Nephron (organoid): ENCODE data around the gene TCF25.

Source experiments
- H3K27ac Mint-ChIP-seq, 3 experiments: 2 replicates each; pipeline ENCODE4 v1.8.0; 2020; ENCODE audit warnings: mixed read lengths in 3 of 3, mild to moderate bottlenecking in 2 of 3, moderate library complexity in 1 of 3
- H3K27me3 Mint-ChIP-seq: 2 replicates; pipeline ENCODE4 v1.8.0; 2021; ENCODE audit warnings: low read depth, mild to moderate bottlenecking, moderate library complexity, mixed read lengths
- H3K36me3 Mint-ChIP-seq: 2 replicates; pipeline ENCODE4 v1.8.0; 2020; ENCODE audit warnings: low read depth, mixed read lengths
- H3K4me1 Mint-ChIP-seq: 2 replicates; pipeline ENCODE4 v1.8.0; 2020; ENCODE audit warnings: mixed read lengths
- H3K4me3 Mint-ChIP-seq, 3 experiments: 2 replicates each; pipeline ENCODE4 v1.8.0; 2020; ENCODE audit warnings: mild to moderate bottlenecking in 3 of 3, mixed read lengths in 3 of 3, moderate library complexity in 2 of 3
- H3K9me3 Mint-ChIP-seq: 2 replicates; pipeline ENCODE4 v1.8.0; 2020; ENCODE audit warnings: mixed read lengths
- TF ChIP-seq, protein P1 (sequence below), 3 experiments: fragments of 200-600 bp; sonication (generic); IDR thresholded peaks; one replicate each; pipeline ENCODE4 v1.5.0; 2021; ENCODE audit warnings: antibody characterized with exemption in 3 of 3; ENCODE audit not compliant: unreplicated experiment in 3 of 3

TCF25 gene

DNA sequence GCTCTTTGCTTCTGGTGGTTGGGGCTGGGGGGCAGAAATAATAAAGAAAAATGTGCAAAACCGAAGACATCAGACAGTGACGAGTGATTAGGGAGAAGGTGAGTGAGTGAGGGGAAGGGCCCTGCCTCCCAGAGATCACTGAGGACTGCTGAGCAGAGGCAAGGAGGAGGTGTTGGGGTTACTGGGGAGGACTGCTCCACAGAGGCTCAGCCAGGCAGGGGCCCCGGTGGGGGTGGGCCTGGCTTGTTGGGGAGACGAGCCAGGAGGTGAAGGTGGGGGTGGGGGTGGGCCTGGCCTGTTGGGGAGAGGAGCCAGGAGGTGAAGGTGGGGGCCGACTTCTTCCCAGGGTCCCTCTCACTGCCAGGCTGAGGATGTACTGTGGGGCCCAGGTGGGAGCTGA, 73.1 kb downstream of the TCF25 start:
- H3K4me3 Mint-ChIP-seq = peak overlapping the region in 2 of 3 experiments; percentile 73 to 76
- H3K4me1 Mint-ChIP-seq = no peaks in the 10 kb centered on the region
- TF ChIP-seq, protein P1, sequence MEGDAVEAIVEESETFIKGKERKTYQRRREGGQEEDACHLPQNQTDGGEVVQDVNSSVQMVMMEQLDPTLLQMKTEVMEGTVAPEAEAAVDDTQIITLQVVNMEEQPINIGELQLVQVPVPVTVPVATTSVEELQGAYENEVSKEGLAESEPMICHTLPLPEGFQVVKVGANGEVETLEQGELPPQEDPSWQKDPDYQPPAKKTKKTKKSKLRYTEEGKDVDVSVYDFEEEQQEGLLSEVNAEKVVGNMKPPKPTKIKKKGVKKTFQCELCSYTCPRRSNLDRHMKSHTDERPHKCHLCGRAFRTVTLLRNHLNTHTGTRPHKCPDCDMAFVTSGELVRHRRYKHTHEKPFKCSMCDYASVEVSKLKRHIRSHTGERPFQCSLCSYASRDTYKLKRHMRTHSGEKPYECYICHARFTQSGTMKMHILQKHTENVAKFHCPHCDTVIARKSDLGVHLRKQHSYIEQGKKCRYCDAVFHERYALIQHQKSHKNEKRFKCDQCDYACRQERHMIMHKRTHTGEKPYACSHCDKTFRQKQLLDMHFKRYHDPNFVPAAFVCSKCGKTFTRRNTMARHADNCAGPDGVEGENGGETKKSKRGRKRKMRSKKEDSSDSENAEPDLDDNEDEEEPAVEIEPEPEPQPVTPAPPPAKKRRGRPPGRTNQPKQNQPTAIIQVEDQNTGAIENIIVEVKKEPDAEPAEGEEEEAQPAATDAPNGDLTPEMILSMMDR (IDR thresholded peaks at IDR 0.05; ENCODE audit: unreplicated experiment in 3 of 3) = no peak
- peaks cover 39% of the 10 kb centered on the region for H3K27me3 Mint-ChIP-seq
- no peak overlapping the region for H3K27ac Mint-ChIP-seq
- H3K9me3 Mint-ChIP-seq = no peaks in the 10 kb centered on the region
- no peaks in the 10 kb centered on the region for H3K36me3 Mint-ChIP-seq

DNA sequence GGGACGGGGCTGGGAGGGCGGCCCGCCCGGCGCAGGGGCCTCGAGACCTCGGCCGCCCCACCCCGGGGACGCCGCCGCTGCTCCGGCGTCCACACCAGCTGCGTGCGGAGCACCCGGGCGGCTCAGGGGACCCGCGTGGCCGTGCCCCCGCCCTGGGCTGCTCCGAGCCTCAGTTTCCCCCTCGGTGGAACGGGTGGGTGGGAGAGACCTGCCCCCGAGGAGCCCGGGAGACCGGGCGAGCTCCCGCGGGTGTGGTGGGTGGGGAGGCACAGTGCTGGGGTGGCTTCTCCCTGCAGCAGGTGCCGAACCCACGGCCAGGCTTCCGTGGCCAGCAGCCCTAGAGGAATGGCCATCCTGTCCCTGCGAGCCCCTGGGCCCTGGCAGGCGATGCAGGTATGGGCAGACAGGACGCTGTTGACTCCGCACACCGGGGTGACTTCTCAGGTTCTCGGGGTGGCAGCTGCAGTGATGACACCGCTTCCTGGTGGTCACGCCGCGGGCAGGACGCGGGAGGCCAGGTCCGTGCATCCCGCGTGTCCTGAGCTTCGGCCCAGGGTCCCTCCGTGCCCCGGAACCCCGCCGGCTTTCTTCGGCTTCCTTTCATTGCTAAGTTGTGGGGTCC, 75.8 kb downstream of the TCF25 start:
- no peaks in the 10 kb centered on the region for H3K9me3 Mint-ChIP-seq
- no peak overlapping the region for H3K27ac Mint-ChIP-seq
- H3K27me3 Mint-ChIP-seq = peaks cover 31% of the 10 kb centered on the region
- peak overlapping the region; percentile 85 to 88 (median 86) for H3K4me3 Mint-ChIP-seq
- H3K36me3 Mint-ChIP-seq = no peaks in the 10 kb centered on the region
- TF ChIP-seq, protein P1 (IDR thresholded peaks at IDR 0.05; ENCODE audit: unreplicated experiment in 3 of 3) = no peak
- no peaks in the 10 kb centered on the region for H3K4me1 Mint-ChIP-seq

DNA sequence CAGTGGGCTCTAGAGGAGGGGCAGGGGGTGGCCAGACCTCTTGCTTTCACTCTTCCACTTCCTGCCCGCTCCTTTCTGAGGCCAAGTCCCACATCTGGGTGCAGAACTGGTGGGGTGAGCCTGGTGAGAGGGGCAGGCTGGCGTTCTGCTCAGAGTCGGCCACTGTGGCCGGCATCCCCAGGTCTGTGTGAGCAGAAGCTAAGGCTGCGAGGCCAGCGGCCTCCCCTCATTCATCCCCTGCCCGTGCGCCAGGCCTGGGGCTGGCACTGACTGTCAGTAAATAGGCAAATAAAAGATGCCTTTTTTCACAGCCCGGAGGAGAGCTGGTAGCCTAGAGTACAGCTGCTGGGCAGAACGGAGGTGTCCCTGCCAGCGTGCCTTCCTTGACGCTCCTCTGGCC, 76.4 kb downstream of the TCF25 start:
- H3K36me3 Mint-ChIP-seq = no peaks in the 10 kb centered on the region
- peaks cover 27% of the 10 kb centered on the region for H3K27me3 Mint-ChIP-seq
- H3K4me3 Mint-ChIP-seq = peak overlapping the region; percentile 85 to 88 (median 86)
- no peaks in the 10 kb centered on the region for H3K4me1 Mint-ChIP-seq
- H3K27ac Mint-ChIP-seq = no peak overlapping the region
- H3K9me3 Mint-ChIP-seq = no peaks in the 10 kb centered on the region
- TF ChIP-seq, protein P1 (IDR thresholded peaks at IDR 0.05; ENCODE audit: unreplicated experiment in 3 of 3) = no peak

DNA sequence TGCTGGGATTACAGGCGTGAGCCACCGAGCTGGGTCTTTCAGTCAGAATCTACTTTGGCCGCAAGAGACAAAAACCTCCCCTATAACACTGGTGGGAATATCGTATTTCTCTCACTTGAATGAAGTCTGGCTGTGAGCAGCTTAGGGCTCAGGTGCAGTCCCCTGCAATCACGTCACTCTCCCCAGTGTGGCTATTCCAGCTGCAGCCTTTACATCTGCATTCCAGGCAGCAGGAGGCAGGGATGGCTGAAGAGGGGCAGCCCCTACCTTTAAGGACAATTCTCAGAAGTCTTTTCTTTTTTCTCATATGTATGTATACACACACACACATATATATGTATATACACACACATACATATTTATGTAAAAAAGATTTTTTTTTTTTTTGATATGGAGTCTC, 78.1 kb downstream of the TCF25 start:
- no peaks in the 10 kb centered on the region for H3K4me1 Mint-ChIP-seq

DNA sequence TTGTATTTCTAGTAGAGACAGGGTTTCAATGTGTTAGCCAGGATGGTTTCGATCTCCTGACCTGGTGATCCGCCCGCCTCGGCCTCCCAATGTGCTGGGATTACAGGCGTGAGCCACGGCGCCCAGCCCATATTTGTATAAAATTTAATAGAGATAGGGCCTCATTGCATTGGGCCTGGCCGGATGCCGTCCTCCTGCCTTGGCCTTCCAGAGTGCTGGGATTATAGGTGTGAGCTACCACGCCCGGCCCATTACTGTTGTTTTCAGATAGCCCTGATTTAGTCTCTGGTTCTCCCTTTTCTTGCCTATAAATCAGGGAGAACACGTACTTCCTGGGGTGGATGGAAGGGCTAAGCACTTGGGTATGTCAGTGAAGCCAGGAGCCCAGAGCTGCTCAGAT, 78.7 kb downstream of the TCF25 start:
- Mint-ChIP-seq H3K27me3 (peaks cover 7% of the 10 kb centered on the region), H3K36me3 (peaks cover 6% of the 10 kb centered on the region), H3K27ac (no peak overlapping the region), H3K9me3 (no peaks in the 10 kb centered on the region), H3K4me1 (no peaks in the 10 kb centered on the region), H3K4me3 (no peak overlapping the region)
- TF ChIP-seq, protein P1 (IDR thresholded peaks at IDR 0.05; ENCODE audit: unreplicated experiment in 3 of 3) = no peak

More for the DNA sequence above, 78.1 kb downstream of the TCF25 start:
- H3K27me3 Mint-ChIP-seq = peaks cover 11% of the 10 kb centered on the region
- H3K36me3 Mint-ChIP-seq = peaks cover 4% of the 10 kb centered on the region
- H3K27ac Mint-ChIP-seq = no peak overlapping the region
- no peaks in the 10 kb centered on the region for H3K9me3 Mint-ChIP-seq
- peak overlapping the region; percentile 74 to 87 (median 83) for H3K4me3 Mint-ChIP-seq
- TF ChIP-seq, protein P1 (IDR thresholded peaks at IDR 0.05; ENCODE audit: unreplicated experiment in 3 of 3) = no peak

DNA sequence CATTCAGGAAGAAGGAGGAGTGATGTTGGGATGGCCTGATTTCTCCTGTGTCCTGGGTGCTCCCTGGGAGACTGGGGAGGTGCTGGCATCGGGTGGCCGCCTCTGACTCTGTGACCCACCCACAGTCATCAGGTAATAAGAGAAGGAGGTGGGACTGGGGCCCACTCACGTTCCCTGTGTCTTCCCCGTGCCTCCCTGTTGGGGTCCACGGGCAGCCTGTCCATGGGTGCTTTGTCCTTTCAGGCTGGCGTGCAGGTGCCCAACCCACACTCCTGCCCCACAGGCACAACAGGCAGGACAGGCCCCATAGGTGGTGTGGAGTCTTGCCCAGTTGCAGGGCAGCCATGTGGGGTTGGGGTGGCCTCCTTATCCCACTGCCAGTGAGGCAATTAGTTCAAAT, 79.2 kb downstream of the TCF25 start:
- Mint-ChIP-seq H3K9me3 (no peaks in the 10 kb centered on the region), H3K27me3 (peaks cover 2% of the 10 kb centered on the region), H3K27ac (no peak overlapping the region), H3K4me3 (no peak overlapping the region), H3K4me1 (no peaks in the 10 kb centered on the region), H3K36me3 (peaks cover 8% of the 10 kb centered on the region)
- TF ChIP-seq, protein P1 (IDR thresholded peaks at IDR 0.05; ENCODE audit: unreplicated experiment in 3 of 3) = no peak
